Naive thymus-derived CD4-positive, alpha-beta T cell (primary cell): ENCODE measurements around the gene UBE3B. TPM values are rescaled to one million over a fixed set of nuclear protein-coding genes. Genes with fewer than 3 reads are reported as not detected.

ENCODE experiments used
- ATAC-seq: fragments of 150-1000 bp; cut with Tn5 transposase; 2 replicates; pipeline ENCODE4 v1.10.0; 2021; ENCODE audit warnings: mild to moderate bottlenecking, moderate library complexity
- CTCF ChIA-PET: fragments of 350-600 bp; sonication (Branson Sonifier 250); formaldehyde crosslinking; loops from one replicate; lab custom pipeline; 2021; ENCODE audit warnings: antibody characterized with exemption; lab: Charles Lee
- POLR2A ChIA-PET: fragments of 350-600 bp; sonication (Branson Sonifier 250); formaldehyde crosslinking; loops from one replicate; lab custom pipeline; 2021; ENCODE audit warnings: antibody characterized with exemption, inconsistent platforms; lab: Charles Lee
- DNase-seq, 9 donors: peaks; one replicate each; pipeline versions ENCODE4 v3.0.0 to v3.0.0-alpha.2; 2020 to 2022; ENCODE audit warnings: mixed read lengths in 1 of 9
- H3K27ac ChIP-seq: one replicate; pipeline ENCODE4 v1.7.0; 2013; ENCODE audit warnings: mild to moderate bottlenecking, low read depth, low read length, moderate library complexity
- H3K27me3 ChIP-seq, 2 donors: one replicate each; pipeline ENCODE4 v1.7.0; 2013; ENCODE audit warnings: low read length in 2 of 2, mild to moderate bottlenecking in 2 of 2, moderate library complexity in 2 of 2; ENCODE audit not compliant: control insufficient read depth in 2 of 2, insufficient read depth in 2 of 2
- H3K36me3 ChIP-seq, 3 experiments: 1 replicate in 2 of 3; 2 replicates in 1 of 3; pipeline ENCODE4 v1.7.0; 2013; ENCODE audit warnings: low read length in 3 of 3, mild to moderate bottlenecking in 3 of 3, moderate library complexity in 1 of 3; ENCODE audit not compliant: insufficient read depth in 3 of 3, control insufficient read depth in 2 of 3
- H3K4me1 ChIP-seq, 2 donors: one replicate each; pipeline ENCODE4 v1.7.0; 2013; ENCODE audit warnings: low read length in 2 of 2, mild to moderate bottlenecking in 2 of 2, moderate library complexity in 1 of 2; ENCODE audit not compliant: control insufficient read depth in 2 of 2, insufficient read depth in 2 of 2
- H3K4me3 ChIP-seq: 2 replicates; pipeline ENCODE4 v1.7.0; 2013; ENCODE audit warnings: mild to moderate bottlenecking, low read length
- H3K9me3 ChIP-seq, 3 experiments: 1 replicate in 2 of 3; 2 replicates in 1 of 3; pipeline ENCODE4 v1.7.0; 2013; ENCODE audit warnings: low read length in 3 of 3; ENCODE audit not compliant: control insufficient read depth in 2 of 3
- H3K27ac Mint-ChIP-seq, 9 donors: one replicate each; pipeline ENCODE4 v1.8.0; 2020 to 2022; ENCODE audit warnings: mixed read lengths in 9 of 9, mild to moderate bottlenecking in 8 of 9, moderate library complexity in 5 of 9, inconsistent platforms in 2 of 9
- H3K27me3 Mint-ChIP-seq, 5 donors: one replicate each; pipeline ENCODE4 v1.8.0; 2021 to 2022; ENCODE audit warnings: mixed read lengths in 5 of 5, mild to moderate bottlenecking in 1 of 5
- H3K36me3 Mint-ChIP-seq, 5 donors: one replicate each; pipeline ENCODE4 v1.8.0; 2020 to 2022; ENCODE audit warnings: mixed read lengths in 5 of 5, mild to moderate bottlenecking in 3 of 5, inconsistent platforms in 1 of 5
- H3K4me1 Mint-ChIP-seq, 7 donors: one replicate each; pipeline ENCODE4 v1.8.0; 2020 to 2022; ENCODE audit warnings: mixed read lengths in 7 of 7, mild to moderate bottlenecking in 3 of 7, inconsistent platforms in 1 of 7
- H3K4me3 Mint-ChIP-seq, 10 donors: one replicate each; pipeline ENCODE4 v1.8.0; 2020 to 2022; ENCODE audit warnings: mild to moderate bottlenecking in 10 of 10, mixed read lengths in 10 of 10, moderate library complexity in 6 of 10, inconsistent platforms in 2 of 10
- H3K9me3 Mint-ChIP-seq, 11 donors: one replicate each; pipeline ENCODE4 v1.8.0; 2020 to 2022; ENCODE audit warnings: mixed read lengths in 11 of 11, mild to moderate bottlenecking in 4 of 11, inconsistent platforms in 1 of 11, moderate library complexity in 1 of 11
- intact Hi-C, 2 donors: fragments of 100-400 bp; cut with micrococcal nuclease; formaldehyde crosslinking; loops; one replicate each; pipeline ENCODE4 v1.15.1; 2023
- polyA plus RNA-seq, 2 donors: library from polyadenylated mRNA; unstranded; fragments of 300-500 nt; fragmentation: Illumina TruSeq; gene quantifications; one replicate each; pipeline ENCODE4 v1.2.3, GENCODE V29; 2021
- total RNA-seq, 6 experiments: library from RNA in 5 of 6; stranded (reverse) in 5 of 6; gene quantifications; 1 replicate in 5 of 6; 2 replicates in 1 of 6; pipeline ENCODE4 v1.2.3 and lab custom pipeline; 2021 to 2026

The UBE3B gene
- total and polyA plus RNA-seq, 7 experiments from 2014 or later = 20.2 to 62.8 (median 34.9) TPM

DNA sequence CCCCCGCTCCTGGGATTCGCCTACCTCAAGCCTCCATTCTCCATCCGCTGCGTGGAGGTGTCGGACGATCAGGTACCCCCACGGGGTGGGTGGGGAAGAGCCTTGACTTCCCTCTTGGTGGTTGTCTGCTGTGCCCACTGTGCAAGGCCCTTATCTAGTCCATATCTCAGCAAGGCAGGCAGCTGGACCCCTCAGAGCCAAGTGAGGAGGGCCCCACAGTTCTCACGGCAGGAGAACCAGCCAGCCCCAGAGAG, 56.0 kb downstream of the UBE3B start:
- H3K27ac Mint-ChIP-seq = no peak overlapping the region
- H3K9me3 Mint-ChIP-seq = peaks cover 0 to 2% (median 0%) of the 10 kb centered on the region in 11 donors
- ATAC-seq = no peak
- CTCF ChIA-PET = no interaction called here
- no peaks in the 10 kb centered on the region for H3K27me3 Mint-ChIP-seq
- POLR2A ChIA-PET = no interaction called here
- no peak overlapping the region for H3K27ac ChIP-seq
- H3K27me3 ChIP-seq = no peaks in the 10 kb centered on the region
- H3K4me1 ChIP-seq = no peaks in the 10 kb centered on the region
- peaks cover 0 to 66% (median 0%) of the 10 kb centered on the region in 3 experiments for H3K36me3 ChIP-seq
- DNase-seq = no peak
- intact Hi-C loops = no loop called here
- no peaks in the 10 kb centered on the region for H3K4me1 Mint-ChIP-seq
- H3K4me3 ChIP-seq = no peak overlapping the region
- no peak overlapping the region for H3K4me3 Mint-ChIP-seq
- H3K36me3 Mint-ChIP-seq = peaks cover 0 to 39% (median 6%) of the 10 kb centered on the region in 5 donors
- no peaks in the 10 kb centered on the region for H3K9me3 ChIP-seq

DNA sequence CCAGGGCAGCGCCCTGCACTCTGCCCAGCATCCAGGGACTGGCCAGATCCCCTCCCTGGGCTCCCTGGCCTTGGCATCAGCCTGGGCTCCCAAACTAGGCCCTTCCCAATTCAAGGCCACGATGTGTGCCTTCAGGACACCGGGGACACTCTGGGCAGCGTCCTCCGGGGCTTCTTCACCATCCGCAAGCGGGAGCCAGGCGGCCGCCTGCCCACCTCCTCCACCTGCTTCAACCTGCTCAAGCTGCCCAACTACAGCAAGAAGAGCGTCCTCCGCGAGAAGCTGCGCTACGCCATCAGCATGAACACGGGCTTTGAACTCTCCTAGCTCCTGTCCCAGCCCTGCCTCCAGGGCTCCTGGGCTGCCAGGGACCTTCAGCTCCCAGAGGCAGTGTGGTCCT, 57.0 kb downstream of the UBE3B start:
- H3K27ac Mint-ChIP-seq = no peak overlapping the region
- CTCF ChIA-PET = no interaction called here

DNA sequence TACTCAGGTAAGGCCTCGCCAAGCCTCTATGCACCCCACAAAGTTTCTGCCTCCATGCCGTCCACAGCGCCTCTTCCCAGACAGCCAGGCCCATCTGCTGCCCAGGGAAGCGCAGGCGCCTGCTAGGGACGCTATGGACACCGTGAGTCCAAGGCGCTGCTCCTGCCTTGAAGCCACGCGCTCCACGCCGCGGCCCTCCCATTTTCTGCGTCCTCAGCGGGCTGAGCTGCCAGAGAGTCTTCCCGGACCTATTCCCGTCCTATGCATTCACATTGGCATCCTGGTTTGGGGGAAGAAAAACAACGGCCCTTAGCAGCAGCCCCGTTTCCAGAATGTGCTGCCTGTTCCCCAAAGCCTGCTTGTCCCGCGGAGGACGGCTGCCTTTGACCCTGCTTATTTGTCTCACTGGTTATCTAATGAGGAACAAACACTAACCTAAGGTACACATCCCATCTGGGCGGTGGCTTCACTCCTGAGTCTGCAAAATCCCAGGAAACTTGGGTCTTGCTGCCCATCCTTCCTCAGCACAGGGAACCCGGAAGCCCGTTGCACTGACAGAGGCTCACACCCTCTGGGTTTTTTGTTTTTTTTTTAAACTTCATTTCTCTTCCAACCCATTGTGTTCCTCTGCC, 57.9 kb downstream of the UBE3B start:
- Histone ChIP-seq H3K4me1 (no peaks in the 10 kb centered on the region), H3K27ac (no peak overlapping the region), H3K4me3 (no peak overlapping the region), H3K36me3 (peaks cover 0 to 53% (median 0%) of the 10 kb centered on the region in 3 experiments), H3K27me3 (no peaks in the 10 kb centered on the region), H3K9me3 (no peaks in the 10 kb centered on the region)
- Mint-ChIP-seq H3K27ac (no peak overlapping the region), H3K27me3 (no peaks in the 10 kb centered on the region), H3K36me3 (peaks cover 0 to 32% (median 6%) of the 10 kb centered on the region in 5 donors), H3K9me3 (peaks cover 0 to 2% (median 0%) of the 10 kb centered on the region in 11 donors), H3K4me1 (no peaks in the 10 kb centered on the region), H3K4me3 (no peak overlapping the region)
- ChIA-PET CTCF (no interaction called here), POLR2A (interaction anchor here (1.0 kb wide), 1 partner anchor 11 kb away, joined by 3 read pairs; no protein-coding TSS in a partner anchor)
- no peak for ATAC-seq
- intact Hi-C loops = no loop called here
- no peak for DNase-seq

More for the DNA sequence above, 57.0 kb downstream of the UBE3B start:
- no peaks in the 10 kb centered on the region for H3K4me1 Mint-ChIP-seq
- Histone ChIP-seq H3K27me3 (no peaks in the 10 kb centered on the region), H3K9me3 (no peaks in the 10 kb centered on the region), H3K27ac (no peak overlapping the region), H3K4me3 (no peak overlapping the region), H3K36me3 (peaks cover 0 to 62% (median 0%) of the 10 kb centered on the region in 3 experiments), H3K4me1 (no peaks in the 10 kb centered on the region)
- POLR2A ChIA-PET = interaction anchor here (1.0 kb wide), 1 partner anchor 12 kb away, joined by 3 read pairs; no protein-coding TSS in a partner anchor
- intact Hi-C loops = no loop called here
- DNase-seq = no peak
- ATAC-seq = no peak
- no peak overlapping the region for H3K4me3 Mint-ChIP-seq
- H3K36me3 Mint-ChIP-seq = peaks cover 0 to 41% (median 6%) of the 10 kb centered on the region in 5 donors
- H3K27me3 Mint-ChIP-seq = no peaks in the 10 kb centered on the region
- H3K9me3 Mint-ChIP-seq = peaks cover 0 to 2% (median 0%) of the 10 kb centered on the region in 11 donors

DNA sequence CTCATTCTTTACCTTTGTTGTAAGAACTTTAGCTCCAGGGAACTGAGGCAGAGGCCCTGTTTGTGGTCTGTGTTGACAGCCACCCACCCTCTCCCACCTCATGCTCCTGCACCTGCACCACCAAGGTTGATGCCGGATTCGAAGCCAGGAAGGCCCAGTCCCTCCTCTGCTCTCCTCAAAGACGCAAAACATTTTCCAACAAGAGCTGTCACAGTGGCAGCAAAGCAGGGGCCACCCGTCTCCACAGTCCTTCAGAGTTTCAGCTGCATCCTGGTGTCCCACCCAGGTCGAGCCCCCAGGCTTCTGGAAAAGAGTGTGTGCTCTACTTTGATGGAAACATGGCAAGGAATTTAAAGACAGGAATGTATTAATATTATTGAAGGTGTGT, 58.4 kb downstream of the UBE3B start:
- no peak overlapping the region for H3K4me3 ChIP-seq
- H3K9me3 Mint-ChIP-seq = peaks cover 0 to 2% (median 0%) of the 10 kb centered on the region in 11 donors
- no peak overlapping the region for H3K27ac ChIP-seq
- H3K27me3 Mint-ChIP-seq = no peaks in the 10 kb centered on the region
- H3K4me1 ChIP-seq = no peaks in the 10 kb centered on the region
- ChIA-PET CTCF (no interaction called here), POLR2A (no interaction called here)
- no peak overlapping the region for H3K27ac Mint-ChIP-seq
- intact Hi-C loops = no loop called here
- no peak overlapping the region for H3K4me3 Mint-ChIP-seq
- H3K9me3 ChIP-seq = no peaks in the 10 kb centered on the region
- H3K27me3 ChIP-seq = no peaks in the 10 kb centered on the region
- H3K36me3 ChIP-seq = peaks cover 0 to 48% (median 0%) of the 10 kb centered on the region in 3 experiments
- H3K36me3 Mint-ChIP-seq = peaks cover 0 to 29% (median 3%) of the 10 kb centered on the region in 5 donors
- ATAC-seq = no peak
- DNase-seq = no peak
- H3K4me1 Mint-ChIP-seq = no peaks in the 10 kb centered on the region

DNA sequence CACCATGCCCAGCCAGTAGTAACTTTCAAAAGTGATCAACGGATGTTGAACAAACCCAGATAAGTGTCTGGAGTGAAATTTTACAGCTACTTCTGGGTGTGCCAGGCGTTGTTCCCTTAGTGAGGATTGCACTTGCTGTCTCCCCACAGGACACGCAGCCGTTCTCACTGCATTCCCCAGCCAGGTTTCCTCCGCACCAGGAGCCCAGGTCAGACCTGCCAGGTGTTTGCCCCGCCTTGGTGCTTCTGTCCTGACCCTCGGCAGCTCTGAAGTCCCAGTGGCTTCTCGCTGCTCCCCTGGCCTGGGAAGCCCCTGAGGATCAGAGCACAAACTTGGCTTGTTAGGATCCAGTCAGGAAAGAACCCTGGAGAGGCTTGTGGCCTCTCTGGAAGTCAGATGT, 59.7 kb downstream of the UBE3B start:
- CTCF ChIA-PET = no interaction called here
- Histone ChIP-seq H3K27ac (no peak overlapping the region), H3K27me3 (no peaks in the 10 kb centered on the region), H3K4me3 (no peak overlapping the region), H3K4me1 (no peaks in the 10 kb centered on the region), H3K36me3 (peaks cover 0 to 38% (median 0%) of the 10 kb centered on the region in 3 experiments), H3K9me3 (no peaks in the 10 kb centered on the region)
- H3K36me3 Mint-ChIP-seq = peaks cover 0 to 26% (median 6%) of the 10 kb centered on the region in 5 donors
- POLR2A ChIA-PET = no interaction called here
- no peaks in the 10 kb centered on the region for H3K4me1 Mint-ChIP-seq
- no peak for DNase-seq
- H3K27me3 Mint-ChIP-seq = no peaks in the 10 kb centered on the region
- intact Hi-C loops = no loop called here
- no peak overlapping the region for H3K27ac Mint-ChIP-seq
- ATAC-seq = no peak
- no peak overlapping the region for H3K4me3 Mint-ChIP-seq
- H3K9me3 Mint-ChIP-seq = peaks cover 0 to 2% (median 0%) of the 10 kb centered on the region in 11 donors

DNA sequence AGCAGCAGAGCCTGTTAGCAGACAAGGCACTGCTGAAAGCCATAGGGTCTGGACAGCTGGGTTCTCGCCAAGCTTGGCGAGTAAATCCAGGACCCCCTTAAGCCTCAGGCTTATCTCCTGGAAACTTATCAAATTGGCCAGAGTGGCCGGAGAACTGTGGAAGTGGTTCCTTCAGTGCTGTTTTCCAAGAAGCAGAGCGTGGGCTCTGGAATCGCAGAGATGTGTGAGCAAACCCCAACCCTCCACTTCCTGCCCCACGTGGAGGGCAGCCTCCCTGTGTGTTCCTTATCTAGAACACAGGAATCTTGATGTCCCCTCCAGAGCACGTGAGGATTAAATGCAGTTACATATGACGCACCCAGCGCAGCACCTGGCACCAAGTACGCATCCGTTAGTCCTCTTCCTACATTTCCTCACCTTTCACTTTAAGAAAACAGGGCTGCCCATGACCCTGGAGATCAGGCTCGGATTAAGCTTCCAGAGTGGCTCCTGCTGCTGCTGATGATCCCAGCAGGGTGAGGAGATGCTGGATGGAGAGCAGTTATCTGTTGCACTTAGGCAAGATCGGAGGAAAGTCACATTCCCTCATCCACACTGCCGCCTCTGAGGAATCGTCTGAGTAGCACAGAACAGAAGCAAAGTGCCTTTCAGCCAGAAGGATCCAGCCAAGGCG, 60.9 kb downstream of the UBE3B start:
- no peak for ATAC-seq
- intact Hi-C loops = no loop called here
- Mint-ChIP-seq H3K27me3 (no peaks in the 10 kb centered on the region), H3K4me3 (no peak overlapping the region), H3K4me1 (peaks cover 0 to 3% (median 0%) of the 10 kb centered on the region in 7 donors), H3K27ac (peak overlapping the region in 1 of 9 donors; percentile 59), H3K9me3 (peaks cover 0 to 2% (median 0%) of the 10 kb centered on the region in 11 donors), H3K36me3 (peaks cover 0 to 23% (median 6%) of the 10 kb centered on the region in 5 donors)
- no peaks in the 10 kb centered on the region for H3K9me3 ChIP-seq
- no peak for DNase-seq
- no peaks in the 10 kb centered on the region for H3K4me1 ChIP-seq
- H3K4me3 ChIP-seq = no peak overlapping the region
- H3K27ac ChIP-seq = no peak overlapping the region
- H3K36me3 ChIP-seq = peaks cover 0 to 26% (median 0%) of the 10 kb centered on the region in 3 experiments
- POLR2A ChIA-PET = no interaction called here
- CTCF ChIA-PET = no interaction called here
- no peaks in the 10 kb centered on the region for H3K27me3 ChIP-seq
